HG03280 (cell line): Measurements from ENCODE around the gene DNAJC22.

ENCODE experiments used
- ATAC-seq: cut with Tn5 transposase; IDR thresholded peaks from one replicate; pipeline ENCODE4 v1.9.1; 2021; ENCODE audit warnings: mild to moderate bottlenecking, moderate library complexity; ENCODE audit not compliant: unreplicated experiment

Gene DNAJC22

DNA sequence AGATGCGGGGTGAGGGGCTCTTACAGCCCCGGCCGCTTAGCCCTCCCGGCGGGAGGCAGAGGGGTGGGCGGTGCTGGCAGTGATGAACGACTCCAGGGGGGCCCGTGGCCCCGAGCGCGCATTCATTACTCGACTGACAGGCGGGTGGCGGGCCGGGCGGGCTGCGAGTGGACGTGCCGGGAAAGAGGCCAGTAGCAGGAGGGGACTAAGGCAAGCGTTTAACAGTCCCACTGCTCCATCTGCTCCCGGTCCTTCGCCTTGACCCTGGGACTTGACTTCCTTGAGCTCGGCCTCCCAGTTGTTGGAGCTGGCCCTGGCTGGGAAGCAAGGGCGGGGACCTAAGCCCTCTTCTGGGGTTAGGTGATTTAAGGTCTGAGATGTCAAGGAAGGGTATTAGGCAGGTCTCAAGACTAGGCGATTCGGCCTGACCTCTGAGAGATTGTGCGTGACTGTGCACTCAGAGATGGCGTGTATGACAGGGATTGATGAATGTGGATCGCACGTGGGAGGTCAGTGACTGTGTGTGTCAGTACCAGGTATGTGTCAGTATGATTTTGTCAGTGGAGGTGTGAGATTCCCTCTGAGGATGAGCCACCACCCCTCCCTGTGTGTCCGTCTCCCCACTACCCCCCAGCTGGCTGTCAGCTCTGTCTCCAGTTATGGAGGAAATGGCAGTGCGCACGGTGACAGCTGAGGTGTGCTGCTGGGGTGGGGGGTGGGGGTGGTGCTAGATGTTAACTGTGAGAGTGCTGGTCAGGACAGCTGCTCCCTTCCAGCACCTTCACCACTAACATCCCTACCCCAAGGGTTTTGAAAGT is 3.6 kb upstream of the DNAJC22 start:
- no peak for ATAC-seq

DNA sequence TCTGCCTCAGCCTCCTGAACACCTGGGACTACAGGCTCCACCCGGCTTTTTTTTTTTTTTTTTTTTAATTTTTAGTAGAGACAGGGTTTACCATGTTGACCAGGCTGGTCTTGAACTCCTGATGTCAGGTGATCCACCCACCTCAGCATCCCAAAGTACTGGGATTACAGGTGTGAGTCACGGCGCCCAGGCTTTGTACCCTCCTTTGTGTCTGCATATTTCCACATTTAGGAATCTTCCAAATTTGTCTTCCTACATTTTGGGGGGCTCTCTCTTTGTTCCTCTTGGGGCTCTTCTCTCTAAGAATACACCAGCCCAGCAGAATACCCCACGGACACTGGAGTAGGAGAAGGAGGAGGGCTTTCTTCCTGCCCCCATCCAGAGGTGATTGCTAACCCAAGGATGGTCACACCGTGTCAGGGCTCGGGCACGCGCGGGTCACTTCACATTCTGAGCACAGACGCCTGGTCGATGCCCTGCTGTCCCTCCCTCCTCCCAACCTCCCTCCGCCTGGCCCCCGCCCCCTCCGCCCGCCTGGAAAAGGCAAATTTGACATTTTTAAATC is 2.1 kb upstream of the DNAJC22 start:
- ATAC-seq, result no peak

DNA sequence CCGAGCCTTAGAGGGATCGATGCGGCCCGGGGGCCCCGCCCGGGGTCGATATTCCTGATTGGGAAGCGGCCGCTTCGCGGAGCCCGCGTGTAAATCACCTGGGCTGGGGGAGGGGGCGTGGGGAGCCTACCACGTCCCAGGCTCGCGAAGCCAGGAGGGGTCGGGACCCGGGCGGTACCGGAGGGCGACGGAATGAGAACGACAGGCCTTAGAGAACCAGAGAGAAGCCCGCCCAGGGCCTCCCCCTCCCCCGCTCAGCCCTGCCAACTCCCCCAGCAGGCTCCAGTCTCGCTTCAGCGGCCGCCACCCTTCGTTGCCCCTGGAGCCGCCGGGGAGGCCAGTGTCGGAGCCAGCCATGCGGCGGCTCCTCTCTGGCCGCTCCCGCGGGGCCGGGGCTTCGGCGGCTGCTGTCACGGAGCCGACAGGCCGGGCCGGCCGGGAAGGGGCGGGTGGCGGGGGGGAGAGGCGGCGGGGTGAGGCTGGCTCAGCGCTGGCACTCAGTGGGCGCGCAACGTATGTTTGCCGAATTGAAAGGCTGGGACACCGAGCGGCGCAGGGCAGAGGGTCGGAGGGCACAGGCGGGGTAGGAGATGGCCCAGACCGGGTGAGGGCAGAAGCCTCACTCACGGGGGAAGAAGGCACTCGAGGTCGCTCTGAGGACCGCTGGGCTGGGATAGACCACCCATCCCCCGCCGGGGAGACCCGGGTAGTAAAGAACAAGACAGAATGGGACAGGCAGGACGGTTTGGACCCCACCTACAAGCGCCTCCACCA is 1.4 kb upstream of the DNAJC22 start:
- no peak for ATAC-seq

DNA sequence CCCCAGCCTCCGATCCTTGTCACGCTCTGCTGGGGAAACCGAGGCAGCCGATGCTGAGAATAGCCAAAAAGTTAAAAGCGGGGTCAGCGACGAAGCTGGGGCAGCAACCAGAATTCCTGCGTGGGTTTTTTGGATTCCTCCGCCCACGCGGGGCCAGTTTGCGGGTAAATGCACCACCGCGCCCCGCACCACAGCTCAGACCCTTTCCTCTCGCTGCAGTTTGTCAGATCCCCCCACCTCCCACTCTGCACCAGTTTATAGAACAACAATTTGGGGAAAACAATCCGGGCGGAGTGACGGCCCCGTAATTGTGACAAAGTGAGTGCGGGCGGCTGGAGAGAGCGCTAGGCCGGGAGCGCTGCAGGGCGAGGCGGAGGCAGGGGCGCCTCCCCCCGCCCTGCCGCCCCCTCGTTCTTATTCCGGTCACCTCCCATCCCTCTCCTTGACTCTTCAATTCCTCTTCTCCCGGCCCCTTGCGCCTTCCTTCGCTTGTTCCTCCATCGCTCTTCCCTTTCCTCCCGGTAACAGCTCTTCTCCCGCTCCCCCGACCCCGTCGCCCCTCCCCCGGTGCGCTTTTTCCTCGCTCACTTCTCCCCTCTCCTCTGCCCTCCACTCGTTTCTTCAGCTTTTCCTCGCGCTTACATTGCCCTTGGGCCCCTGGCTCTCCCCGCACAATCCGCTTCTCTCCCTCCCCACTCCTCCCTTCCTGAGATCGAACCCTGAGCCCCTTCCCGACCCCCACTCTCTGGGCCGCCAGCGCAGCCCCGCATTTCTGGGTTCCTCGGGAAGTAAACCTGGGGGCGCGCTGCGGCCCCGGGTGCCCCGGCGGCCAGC is 646 bp upstream of the DNAJC22 start:
- no peak for ATAC-seq

DNA sequence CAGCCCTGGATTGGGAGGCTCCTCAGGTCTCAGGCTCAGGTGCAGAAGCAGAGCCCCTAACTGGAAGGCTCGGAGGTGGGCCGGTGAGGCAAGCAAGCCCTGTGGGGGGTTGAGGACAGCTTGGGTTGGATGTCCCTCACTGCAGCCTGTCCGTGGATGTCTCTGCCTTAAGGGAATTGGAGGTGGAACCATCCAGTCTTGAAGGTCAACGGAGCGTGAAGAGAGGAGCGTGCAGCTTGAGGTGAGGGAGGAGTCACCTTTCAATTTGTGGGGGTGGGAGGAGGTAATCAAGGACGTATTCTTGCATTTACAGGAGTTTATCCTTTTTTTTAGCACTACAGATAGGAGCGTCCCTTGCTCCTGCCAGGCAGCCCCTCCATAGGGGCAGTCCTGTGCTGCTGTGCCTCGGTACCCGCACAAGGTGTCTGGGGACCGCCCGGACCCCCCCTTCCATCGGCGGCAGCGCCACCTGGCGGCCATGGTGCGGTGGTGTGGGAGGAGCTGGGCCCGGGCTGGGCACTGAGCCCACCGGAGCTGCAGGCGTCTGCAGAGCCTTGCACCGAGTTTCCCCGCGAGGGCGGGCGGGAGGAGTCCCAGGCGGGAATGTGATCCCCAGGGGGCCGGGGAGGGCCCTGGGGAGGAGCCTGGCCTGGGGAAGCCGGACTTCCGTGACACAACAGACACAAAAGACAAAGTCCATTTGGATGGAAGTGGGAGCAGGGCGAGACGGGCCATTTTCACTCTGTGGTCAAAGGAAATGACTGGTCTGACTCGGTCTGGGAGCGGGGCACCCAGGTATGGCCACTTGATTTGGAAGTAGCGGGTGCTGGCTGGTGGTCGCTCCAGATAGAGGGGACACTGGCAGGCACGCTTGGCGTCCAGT is 864 bp downstream of the DNAJC22 start:
- peak; percentile 66 for ATAC-seq

DNA sequence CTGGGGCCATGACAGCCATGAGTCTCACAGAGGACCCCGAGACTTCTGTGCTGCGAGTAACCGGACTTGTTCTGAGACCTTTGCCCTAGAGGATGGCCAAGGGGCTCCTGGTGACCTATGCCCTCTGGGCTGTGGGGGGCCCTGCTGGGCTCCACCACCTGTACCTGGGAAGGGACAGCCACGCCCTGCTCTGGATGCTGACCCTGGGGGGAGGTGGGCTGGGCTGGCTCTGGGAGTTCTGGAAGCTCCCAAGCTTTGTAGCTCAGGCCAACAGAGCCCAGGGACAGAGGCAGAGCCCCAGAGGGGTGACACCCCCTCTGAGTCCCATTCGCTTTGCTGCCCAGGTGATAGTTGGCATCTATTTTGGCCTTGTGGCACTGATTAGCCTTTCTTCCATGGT is 2.1 kb downstream of the DNAJC22 start:
- no peak for ATAC-seq

- ATAC-seq, result no peak
Observed at GRCh38 chr12:49349266-49349665, 2.6 kb downstream of the DNAJC22 start.

- no peak for ATAC-seq
Observed at GRCh38 chr12:49352351-49352750, 5.7 kb downstream of the DNAJC22 start.

DNA sequence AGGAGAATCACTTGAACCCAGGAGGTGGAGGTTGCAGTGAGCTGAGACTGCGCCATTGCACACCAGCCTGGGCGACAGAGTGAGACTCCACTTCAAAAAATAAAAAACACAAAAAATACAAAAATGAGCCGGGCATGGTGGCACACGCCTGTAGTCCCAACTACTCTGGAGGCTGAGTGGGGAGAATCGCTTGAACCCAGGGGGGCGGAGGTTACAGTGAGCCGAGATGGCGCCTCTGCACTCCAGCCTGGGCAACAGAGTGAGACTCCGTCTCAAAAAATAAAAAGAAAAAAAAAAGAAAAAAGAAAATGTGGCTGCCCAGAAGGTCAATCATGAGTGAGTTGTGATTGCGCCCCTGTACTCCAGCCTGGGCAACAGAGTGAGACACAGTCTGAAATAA is 9.2 kb downstream of the DNAJC22 start:
- no peak for ATAC-seq

GRCh38 chr12:49357103-49357678 is 10.5 kb downstream of the DNAJC22 start:
- no peak for ATAC-seq

DNA sequence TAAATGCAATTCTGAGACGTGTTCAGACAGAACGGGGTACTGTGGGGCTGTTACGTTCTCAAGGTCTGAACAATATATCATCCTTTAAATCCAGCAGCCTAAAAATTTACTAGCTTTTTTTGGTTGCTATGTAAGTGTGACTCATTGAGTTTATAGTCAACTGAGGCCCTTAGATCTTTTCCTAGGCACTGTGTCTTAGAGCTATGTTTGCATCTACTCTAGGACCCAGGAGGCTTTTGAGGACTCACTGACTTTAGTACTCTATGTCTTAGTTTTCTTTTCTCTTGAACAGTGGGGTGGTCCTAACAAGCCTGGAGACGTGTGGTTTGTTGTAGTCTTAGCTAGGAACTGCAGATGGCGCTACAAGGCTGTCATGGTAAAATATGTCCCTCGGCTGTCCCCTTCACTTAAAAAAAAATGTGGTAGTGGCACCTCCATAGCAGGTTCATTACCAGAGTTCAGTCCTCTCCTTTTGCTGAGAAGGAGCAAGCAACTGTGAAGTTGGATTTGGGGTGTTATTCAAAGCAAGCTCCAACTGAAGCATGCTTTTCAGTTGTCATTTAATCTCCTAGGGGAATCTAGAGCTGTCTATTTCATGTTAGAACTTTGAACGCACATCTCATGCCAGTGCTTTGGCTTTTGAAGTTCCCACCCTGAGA is 11.9 kb downstream of the DNAJC22 start:
- peak; percentile 81 for ATAC-seq

GRCh38 chr12:49359671-49360070 is 13.0 kb downstream of the DNAJC22 start:
- ATAC-seq, result no peak

DNA sequence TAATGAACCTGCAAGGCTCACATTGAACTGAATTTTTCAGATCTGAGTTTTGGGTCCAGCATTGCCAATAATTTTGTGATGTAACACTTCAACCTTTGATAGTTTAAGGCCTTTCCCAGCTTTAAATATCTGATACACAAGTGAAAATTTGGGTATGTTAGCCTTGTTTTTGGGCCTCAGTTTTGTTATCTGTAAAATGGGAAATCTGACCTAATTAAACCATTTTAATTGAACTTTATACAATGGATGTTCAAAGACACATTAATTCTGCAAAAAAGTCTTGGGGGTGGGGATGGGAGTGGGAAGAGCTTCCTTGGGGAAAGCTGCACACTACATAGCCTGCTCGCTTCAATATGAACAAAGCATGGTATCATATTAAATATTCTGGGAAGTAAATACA is 15.4 kb downstream of the DNAJC22 start:
- no peak for ATAC-seq

- ATAC-seq, result no peak
Observed at GRCh38 chr12:49364989-49365388, 18.3 kb downstream of the DNAJC22 start.

GRCh38 chr12:49365542-49365941 is 18.9 kb downstream of the DNAJC22 start:
- no peak for ATAC-seq

DNA sequence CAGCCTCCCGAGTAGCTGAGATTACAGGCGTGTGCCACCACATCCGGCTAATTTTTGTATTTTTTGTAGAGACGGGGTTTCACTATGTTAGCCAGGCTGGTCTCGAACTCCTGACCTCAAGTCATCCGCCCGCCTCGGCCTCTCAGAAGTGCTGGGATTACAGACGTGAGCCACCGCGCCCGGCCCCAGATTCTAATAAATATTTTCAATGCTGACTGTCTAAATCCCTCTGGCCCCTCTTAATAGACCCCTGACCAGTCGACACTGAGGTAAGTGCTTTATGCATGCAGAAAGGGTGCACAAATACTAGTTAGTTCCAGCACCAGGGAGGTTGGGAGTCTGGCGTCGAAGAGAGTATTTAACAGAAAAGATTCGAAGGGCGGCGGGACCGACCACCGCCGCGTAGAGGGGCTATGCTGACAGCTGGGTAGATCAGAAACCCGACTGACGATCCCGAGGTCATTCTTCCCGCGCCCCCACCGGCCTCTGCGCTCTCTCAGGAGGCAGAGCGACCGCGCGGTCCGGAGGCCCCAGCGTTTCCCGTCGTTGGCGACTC is 19.5 kb downstream of the DNAJC22 start:
- peak; percentile 15 for ATAC-seq

DNA sequence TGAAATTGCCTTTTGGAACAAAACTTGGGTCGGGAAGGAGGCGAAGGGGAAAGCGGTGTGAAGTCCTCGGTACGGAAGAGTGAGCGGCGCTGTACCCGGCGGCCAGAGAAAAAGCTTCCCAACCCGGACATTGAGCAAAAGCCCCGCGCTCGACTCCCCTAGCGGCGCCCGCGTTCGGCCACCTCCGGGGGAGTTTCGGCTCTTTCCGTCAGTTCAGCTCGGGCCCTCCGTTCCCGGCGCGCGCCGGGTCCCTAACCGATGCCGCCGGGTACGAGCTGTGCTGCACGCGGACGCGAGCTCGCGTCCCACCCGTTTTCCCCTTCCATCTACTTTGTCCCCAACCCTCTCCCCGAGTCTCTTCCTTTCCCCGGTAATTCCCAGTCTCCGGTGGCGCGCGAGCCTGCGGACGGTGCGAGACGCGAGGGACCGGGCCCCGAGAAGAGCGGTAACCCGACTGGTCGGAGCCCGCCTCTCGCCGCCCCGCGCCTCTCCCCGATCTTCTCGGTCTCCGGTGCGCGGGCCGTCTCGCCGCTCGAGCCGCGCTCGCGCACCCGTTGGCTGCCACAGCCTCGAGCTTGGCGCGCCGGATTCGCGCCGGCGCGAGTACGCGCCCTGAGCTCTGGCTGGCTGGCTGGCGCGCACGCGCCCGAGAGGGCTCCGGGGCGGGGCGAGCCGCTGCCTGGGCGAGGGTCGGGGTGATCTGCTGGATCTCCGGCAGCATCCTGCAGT is 20.1 kb downstream of the DNAJC22 start:
- ATAC-seq, result peak; percentile 67
